ENCODE data around the gene UPF1. TPM values are rescaled to one million over a fixed set of nuclear protein-coding genes. Genes with fewer than 3 reads are reported as not detected.
A peak's percentile ranks its signal among the peaks of the same experiment; 100 is the strongest.

Gene UPF1
- total RNA-seq, 1 donor from 2014 or later = 46.5 TPM

- peak; percentile 94 for TF ChIP-seq CTCF (conservative IDR thresholded peaks at IDR 0.05; ENCODE audit: low read depth, low read length)
- DNase-seq (ENCODE audit: low read depth) = no peak
- H3K4me3 ChIP-seq (ENCODE audit: low read depth, low read length) = no peak overlapping the region
Observed at GRCh38 chr19:18846862-18847548, 15.2 kb downstream of the UPF1 start.

- TF ChIP-seq CTCF (conservative IDR thresholded peaks at IDR 0.05; ENCODE audit: low read depth, low read length) = no peak
- no peak overlapping the region for H3K4me3 ChIP-seq (ENCODE audit: low read depth, low read length)
Observed at GRCh38 chr19:18847549-18848463, 16.0 kb downstream of the UPF1 start.

GRCh38 chr19:18848878-18849661, 17.3 kb downstream of the UPF1 start:
- no peak overlapping the region for H3K4me3 ChIP-seq (ENCODE audit: low read depth, low read length)
- no peak for DNase-seq (ENCODE audit: low read depth)
- no peak for TF ChIP-seq CTCF (conservative IDR thresholded peaks at IDR 0.05; ENCODE audit: low read depth, low read length)

More at GRCh38 chr19:18847549-18848463, 16.0 kb downstream of the UPF1 start:
- no peak for DNase-seq (ENCODE audit: low read depth)

- no peak for DNase-seq (ENCODE audit: low read depth)
- no peak overlapping the region for H3K4me3 ChIP-seq (ENCODE audit: low read depth, low read length)
- TF ChIP-seq CTCF (conservative IDR thresholded peaks at IDR 0.05; ENCODE audit: low read depth, low read length) = no peak
Observed at GRCh38 chr19:18849838-18850400, 18.2 kb downstream of the UPF1 start.

GRCh38 chr19:18850471-18851375, 19.0 kb downstream of the UPF1 start:
- no peak for DNase-seq (ENCODE audit: low read depth)
- TF ChIP-seq CTCF (conservative IDR thresholded peaks at IDR 0.05; ENCODE audit: low read depth, low read length) = no peak
- H3K4me3 ChIP-seq (ENCODE audit: low read depth, low read length) = no peak overlapping the region
